IPS-15b (cell line): ENCODE results near the gene NDNF.

Experiments used
- H3K27me3 ChIP-seq: one replicate; pipeline ENCODE4 v1.6.1; 2013; ENCODE audit warnings: low read length; ENCODE audit not compliant: control insufficient read depth, insufficient read depth
- H3K36me3 ChIP-seq: one replicate; pipeline ENCODE4 v1.6.1; 2013; ENCODE audit warnings: low read length; ENCODE audit not compliant: control insufficient read depth, insufficient read depth
- H3K4me1 ChIP-seq: one replicate; pipeline ENCODE4 v1.6.1; 2013; ENCODE audit warnings: mild to moderate bottlenecking, low read length; ENCODE audit not compliant: control insufficient read depth, insufficient read depth
- H3K4me3 ChIP-seq: one replicate; pipeline ENCODE4 v1.5.1; 2013; ENCODE audit warnings: low read depth, low read length
- H3K9ac ChIP-seq: one replicate; pipeline ENCODE4 v1.6.1; 2013; ENCODE audit warnings: low read depth, mild to moderate bottlenecking, low read length
- H3K9me3 ChIP-seq: one replicate; pipeline ENCODE4 v1.6.1; 2013; ENCODE audit warnings: mild to moderate bottlenecking, low read length; ENCODE audit not compliant: control insufficient read depth, insufficient read depth

Gene NDNF

DNA sequence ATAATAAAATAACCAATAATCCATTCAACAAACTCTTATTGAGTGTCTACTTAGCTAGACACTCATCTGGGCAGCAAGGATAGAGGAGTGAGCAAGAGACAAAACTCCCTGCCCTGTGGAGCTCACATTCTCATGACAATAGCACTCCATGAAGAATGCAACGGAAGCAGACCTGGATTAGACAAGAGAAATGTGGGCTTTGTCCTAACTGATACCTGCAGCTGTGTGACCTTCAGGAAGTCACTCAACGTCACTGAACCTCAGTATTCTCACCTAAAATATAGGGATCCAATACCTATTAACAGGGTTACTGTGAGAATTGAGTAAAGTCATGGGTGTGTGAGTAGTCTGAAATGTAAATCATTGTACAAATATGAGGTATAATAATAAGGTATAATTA is 61.2 kb downstream of the NDNF start:
- Histone ChIP-seq H3K36me3 (no peaks in the 10 kb centered on the region), H3K27me3 (no peaks in the 10 kb centered on the region), H3K4me3 (no peak overlapping the region), H3K9ac (no peak overlapping the region), H3K4me1 (peaks cover 26% of the 10 kb centered on the region), H3K9me3 (no peaks in the 10 kb centered on the region)

- no peak overlapping the region for H3K9ac ChIP-seq
- no peaks in the 10 kb centered on the region for H3K9me3 ChIP-seq
- no peak overlapping the region for H3K4me3 ChIP-seq
- no peaks in the 10 kb centered on the region for H3K36me3 ChIP-seq
- H3K4me1 ChIP-seq, result peaks cover 26% of the 10 kb centered on the region
- H3K27me3 ChIP-seq, result no peaks in the 10 kb centered on the region
Measured at GRCh38 chr4:121009578-121010478, 62.5 kb downstream of the NDNF start.

- H3K36me3 ChIP-seq, result no peaks in the 10 kb centered on the region
- H3K9ac ChIP-seq, result no peak overlapping the region
- no peaks in the 10 kb centered on the region for H3K9me3 ChIP-seq
- no peaks in the 10 kb centered on the region for H3K27me3 ChIP-seq
- H3K4me1 ChIP-seq, result peaks cover 26% of the 10 kb centered on the region
- no peak overlapping the region for H3K4me3 ChIP-seq
Measured at GRCh38 chr4:121007660-121008059, 64.7 kb downstream of the NDNF start.

- H3K4me3 ChIP-seq, result no peak overlapping the region
Measured at GRCh38 chr4:121003863-121004262, 68.5 kb downstream of the NDNF start.

DNA sequence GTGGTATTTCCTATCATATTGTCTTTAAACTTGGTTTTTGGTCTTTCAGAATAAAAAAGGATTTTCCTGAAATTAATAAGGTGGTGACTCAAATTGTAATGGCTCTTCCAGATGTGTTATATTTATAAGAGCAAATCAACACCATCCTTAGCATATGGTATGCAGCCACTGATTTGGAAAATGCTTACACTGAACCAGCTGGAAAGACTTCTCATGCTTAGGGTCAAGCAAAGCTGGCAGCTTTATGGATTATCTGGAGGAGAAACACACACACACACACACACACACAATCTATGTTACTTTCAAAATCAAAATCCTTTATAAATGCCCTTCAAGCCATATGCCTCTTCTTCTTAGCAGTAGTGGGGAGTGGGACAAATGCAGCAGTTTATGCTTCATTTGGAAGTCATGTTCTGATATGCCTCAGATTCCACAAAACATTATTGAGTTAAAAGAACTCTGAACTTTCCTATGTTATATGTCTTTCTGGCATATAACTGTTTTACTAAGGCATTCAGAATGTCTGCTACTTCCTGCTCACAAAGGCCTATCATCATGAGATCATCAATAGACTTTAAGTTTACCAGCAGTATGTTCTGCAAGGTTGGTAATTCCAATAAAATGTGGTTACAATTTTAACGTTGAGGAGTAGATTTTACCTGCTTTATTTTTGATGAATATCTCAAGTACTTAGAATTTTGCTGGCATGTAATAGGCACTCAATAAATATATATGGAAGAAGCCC is 76.9 kb downstream of the NDNF start:
- H3K27me3 ChIP-seq, result no peaks in the 10 kb centered on the region
- H3K4me1 ChIP-seq, result peaks cover 8% of the 10 kb centered on the region

More at GRCh38 chr4:121003863-121004262, 68.5 kb downstream of the NDNF start:
- Histone ChIP-seq H3K9ac (no peak overlapping the region), H3K36me3 (no peaks in the 10 kb centered on the region), H3K27me3 (no peaks in the 10 kb centered on the region), H3K9me3 (no peaks in the 10 kb centered on the region), H3K4me1 (no peaks in the 10 kb centered on the region)

GRCh38 chr4:120994521-120994920 is 77.8 kb downstream of the NDNF start:
- Histone ChIP-seq H3K4me3 (no peak overlapping the region), H3K9ac (no peak overlapping the region), H3K9me3 (no peaks in the 10 kb centered on the region), H3K36me3 (no peaks in the 10 kb centered on the region), H3K4me1 (peaks cover 8% of the 10 kb centered on the region), H3K27me3 (no peaks in the 10 kb centered on the region)

More for the DNA sequence above, 76.9 kb downstream of the NDNF start:
- Histone ChIP-seq H3K4me3 (no peak overlapping the region), H3K9ac (no peak overlapping the region), H3K9me3 (no peaks in the 10 kb centered on the region), H3K36me3 (no peaks in the 10 kb centered on the region)

DNA sequence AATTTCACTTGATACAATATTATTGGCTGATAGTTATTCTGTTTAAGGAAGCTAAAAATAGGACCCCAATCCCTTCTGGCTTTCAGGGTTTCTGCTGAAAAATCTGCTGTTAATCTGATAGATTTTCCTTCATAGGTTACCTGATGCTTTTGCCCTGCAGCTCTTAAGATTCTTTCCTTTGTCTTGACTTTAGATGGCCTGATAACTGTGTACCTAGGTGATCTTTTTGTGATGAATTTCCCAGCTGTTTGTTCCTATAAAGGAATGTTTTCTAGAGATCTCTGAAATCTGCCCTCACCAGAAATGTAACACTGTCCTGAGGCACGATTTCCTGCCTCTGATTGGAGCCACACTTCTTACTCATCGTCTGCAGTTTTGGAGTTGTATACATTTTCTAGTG is 80.5 kb downstream of the NDNF start:
- H3K4me3 ChIP-seq, result no peak overlapping the region
- H3K4me1 ChIP-seq, result peaks cover 8% of the 10 kb centered on the region
- no peaks in the 10 kb centered on the region for H3K27me3 ChIP-seq
- no peaks in the 10 kb centered on the region for H3K36me3 ChIP-seq
- no peak overlapping the region for H3K9ac ChIP-seq
- H3K9me3 ChIP-seq, result no peaks in the 10 kb centered on the region

DNA sequence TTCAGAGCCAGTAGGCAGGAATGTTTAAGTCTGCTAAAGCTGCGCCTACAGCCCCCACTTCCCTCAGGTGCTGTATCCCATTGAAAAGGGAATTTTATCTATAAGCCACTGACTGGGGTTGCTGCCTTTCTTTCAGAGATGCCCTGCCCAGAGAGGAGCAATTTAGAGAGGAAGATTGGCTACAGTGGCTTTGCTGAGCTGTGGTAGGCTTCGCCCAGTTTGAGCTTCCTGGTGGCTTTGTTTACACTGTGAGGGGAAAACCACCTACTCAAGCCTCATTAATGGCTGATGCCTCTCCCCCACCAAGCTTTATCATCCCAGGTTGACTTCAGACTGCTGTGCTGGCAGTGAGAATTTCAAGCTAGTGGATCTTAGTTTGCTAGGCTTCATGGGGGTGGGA is 82.1 kb downstream of the NDNF start:
- Histone ChIP-seq H3K9me3 (no peaks in the 10 kb centered on the region), H3K4me3 (no peak overlapping the region), H3K4me1 (peaks cover 8% of the 10 kb centered on the region), H3K27me3 (no peaks in the 10 kb centered on the region), H3K36me3 (no peaks in the 10 kb centered on the region), H3K9ac (no peak overlapping the region)
